Forelimb muscle (tissue), 1 donor: ENCODE measurements around the gene PCDHB6. TPM values are rescaled to one million over a fixed set of nuclear protein-coding genes. Genes with fewer than 3 reads are reported as not detected.

Experiments
- polyA plus RNA-seq: library from polyadenylated mRNA; unstranded; fragments of 120-200 nt; gene quantifications from one replicate; pipeline ENCODE4 v1.2.1, GENCODE V29; 2013; ENCODE audit not compliant: insufficient read length

Gene PCDHB6
- polyA plus RNA-seq, 1 donor, result 1.4 TPM

Other genes with a start within 250 kb of the PCDHB6 start
- 0.04 TPM for gene PCDHAC1, start 223.8 kb upstream of the PCDHB6 start, polyA plus RNA-seq
- 0.67 TPM for gene PCDHAC2, start 183.6 kb upstream of the PCDHB6 start, polyA plus RNA-seq
- gene PCDHB1, start 98.7 kb upstream of the PCDHB6 start, polyA plus RNA-seq, result 0.11 TPM
- 2.2 TPM for gene PCDHB2, start 55.4 kb upstream of the PCDHB6 start, polyA plus RNA-seq
- 1.6 TPM for gene PCDHB3, start 49.6 kb upstream of the PCDHB6 start, polyA plus RNA-seq
- 3.1 TPM for gene PCDHB4, start 28.2 kb upstream of the PCDHB6 start, polyA plus RNA-seq
- 3.8 TPM for gene PCDHB5, start 14.9 kb upstream of the PCDHB6 start, polyA plus RNA-seq
- gene PCDHB7, start 22.6 kb downstream of the PCDHB6 start, polyA plus RNA-seq, result 1.9 TPM
- 1.8 TPM for gene PCDHB8, start 27.7 kb downstream of the PCDHB6 start, polyA plus RNA-seq
- 2.5 TPM for gene PCDHB16, start 32.3 kb downstream of the PCDHB6 start, polyA plus RNA-seq
- 2.9 TPM for gene PCDHB9, start 37.1 kb downstream of the PCDHB6 start, polyA plus RNA-seq
- 3.6 TPM for gene PCDHB10, start 42.3 kb downstream of the PCDHB6 start, polyA plus RNA-seq
- gene PCDHB11, start 49.6 kb downstream of the PCDHB6 start, polyA plus RNA-seq, result 2.2 TPM
- gene PCDHB12, start 58.7 kb downstream of the PCDHB6 start, polyA plus RNA-seq, result 2.5 TPM
- 2.4 TPM for gene PCDHB13, start 63.9 kb downstream of the PCDHB6 start, polyA plus RNA-seq
- gene PCDHB14, start 73.3 kb downstream of the PCDHB6 start, polyA plus RNA-seq, result 6.3 TPM
- 7.0 TPM for gene PCDHB15, start 95.3 kb downstream of the PCDHB6 start, polyA plus RNA-seq
- gene SLC25A2, start 154.0 kb downstream of the PCDHB6 start, polyA plus RNA-seq, result 0.10 TPM
- gene TAF7, start 170.7 kb downstream of the PCDHB6 start, polyA plus RNA-seq, result 76.1 TPM
- 0.58 TPM for gene PCDHGA1, start 180.5 kb downstream of the PCDHB6 start, polyA plus RNA-seq
- 2.1 TPM for gene PCDHGA2, start 188.7 kb downstream of the PCDHB6 start, polyA plus RNA-seq
- gene PCDHGA3, start 193.8 kb downstream of the PCDHB6 start, polyA plus RNA-seq, result 1.1 TPM
- gene PCDHGB1, start 200.0 kb downstream of the PCDHB6 start, polyA plus RNA-seq, result 0.49 TPM
- 1.0 TPM for gene PCDHGA4, start 205.0 kb downstream of the PCDHB6 start, polyA plus RNA-seq
- 1.7 TPM for gene PCDHGB2, start 209.9 kb downstream of the PCDHB6 start, polyA plus RNA-seq
- 2.6 TPM for gene PCDHGA5, start 214.1 kb downstream of the PCDHB6 start, polyA plus RNA-seq
- 1.6 TPM for gene PCDHGB3, start 220.2 kb downstream of the PCDHB6 start, polyA plus RNA-seq
- 2.6 TPM for gene PCDHGA6, start 223.8 kb downstream of the PCDHB6 start, polyA plus RNA-seq
- 1.4 TPM for gene PCDHGA7, start 232.7 kb downstream of the PCDHB6 start, polyA plus RNA-seq
- gene PCDHGB4, start 237.6 kb downstream of the PCDHB6 start, polyA plus RNA-seq, result 1.7 TPM
- 0.73 TPM for gene PCDHGA8, start 242.6 kb downstream of the PCDHB6 start, polyA plus RNA-seq
- 3.1 TPM for gene PCDHGB5, start 247.9 kb downstream of the PCDHB6 start, polyA plus RNA-seq